B cell (primary cell): ENCODE data around the gene PSRC1. TPM values are rescaled to one million over a fixed set of nuclear protein-coding genes. Genes with fewer than 3 reads are reported as not detected.

Experiments used
- ATAC-seq: fragments of 200-7000 bp; cut with Tn5 transposase; one replicate; pipeline ENCODE4 v1.10.0; 2021; ENCODE audit warnings: low read depth, mild to moderate bottlenecking, moderate number of reproducible peaks, moderate library complexity
- CTCF ChIA-PET: fragments of 350-600 bp; sonication (Branson Sonifier 250); formaldehyde crosslinking; loops from one replicate; lab custom pipeline; 2021; ENCODE audit warnings: antibody characterized with exemption, inconsistent platforms; lab: Charles Lee
- POLR2A ChIA-PET: fragments of 350-600 bp; sonication (Branson Sonifier 250); formaldehyde crosslinking; loops from one replicate; lab custom pipeline; 2021; ENCODE audit warnings: antibody characterized with exemption; lab: Charles Lee
- DNase-seq: peaks from one replicate; pipeline ENCODE4 v3.0.0; 2013
- H2AFZ ChIP-seq: 2 replicates; pipeline ENCODE4 v1.6.1; 2012; ENCODE audit warnings: mild to moderate bottlenecking, low read depth, low read length; ENCODE audit not compliant: insufficient read depth, poor library complexity, severe bottlenecking
- H3K27ac ChIP-seq, 2 donors: 1 replicate in 1 of 2; 2 replicates in 1 of 2; pipeline ENCODE4 v1.5.1; 2012 to 2013; ENCODE audit warnings: low read length in 2 of 2, mild to moderate bottlenecking in 2 of 2, moderate library complexity in 1 of 2
- H3K27me3 ChIP-seq, 4 experiments: fragments of 200-600 bp in 1 of 4; sonication (generic) in 1 of 4; replicated peaks in 1 of 4; 1 replicate in 2 of 4; 2 replicates in 2 of 4; pipeline versions ENCODE4 v1.6.1 to v1.7.0; 2013 to 2016; ENCODE audit warnings: low read length in 3 of 4, mild to moderate bottlenecking in 2 of 4, mixed read lengths in 1 of 4, moderate library complexity in 1 of 4; ENCODE audit not compliant: insufficient read depth in 4 of 4, control insufficient read depth in 3 of 4; ENCODE audit errors: control extremely low read depth in 1 of 4
- H3K36me3 ChIP-seq, 2 experiments: replicated peaks in 1 of 2; 1 replicate in 1 of 2; 2 replicates in 1 of 2; pipeline versions ENCODE4 v1.6.1 to v1.7.1; 2013; ENCODE audit warnings: low read length in 1 of 2; ENCODE audit not compliant: insufficient read depth in 2 of 2, control insufficient read depth in 1 of 2; ENCODE audit errors: control extremely low read depth in 1 of 2, extremely low read depth in 1 of 2
- H3K4me1 ChIP-seq, 2 donors: fragments of 200-600 bp in 1 of 2; sonication (generic) in 1 of 2; 1 replicate in 1 of 2; 2 replicates in 1 of 2; pipeline versions ENCODE4 v1.5.1 to v1.6.1; 2013 to 2017; ENCODE audit warnings: low read length in 2 of 2; ENCODE audit not compliant: control insufficient read depth in 2 of 2, insufficient read depth in 2 of 2
- H3K4me2 ChIP-seq: replicated peaks from 2 replicates; pipeline ENCODE3; 2012; ENCODE audit warnings: mild to moderate bottlenecking, low read depth, low read length; ENCODE audit not compliant: poor library complexity, severe bottlenecking
- H3K4me3 ChIP-seq, 5 experiments: fragments of 200-600 bp in 1 of 5; sonication (generic) in 1 of 5; 1 replicate in 3 of 5; 2 replicates in 2 of 5; pipeline versions ENCODE4 v1.5.1 to v1.7.0; 2011 to 2016; ENCODE audit warnings: low read length in 4 of 5, mild to moderate bottlenecking in 4 of 5, low read depth in 2 of 5, control low read depth in 1 of 5, moderate library complexity in 1 of 5; ENCODE audit not compliant: insufficient read depth in 1 of 5; ENCODE audit errors: control extremely low read depth in 1 of 5, extremely low read depth in 1 of 5
- H3K79me2 ChIP-seq: fragments of 200-600 bp; sonication (generic); one replicate; pipeline ENCODE4 v1.6.0; 2016; ENCODE audit warnings: low read length; ENCODE audit not compliant: control insufficient read depth, insufficient read depth
- H3K9ac ChIP-seq: fragments of 200-600 bp; sonication (generic); 2 replicates; pipeline ENCODE4 v1.6.1; 2017; ENCODE audit warnings: mild to moderate bottlenecking, low read length, moderate library complexity
- H3K9me3 ChIP-seq, 3 donors: one replicate each; pipeline versions ENCODE4 v1.6.1 to v1.7.1; 2013; ENCODE audit warnings: low read length in 2 of 3; ENCODE audit not compliant: control insufficient read depth in 2 of 3, insufficient read depth in 1 of 3; ENCODE audit errors: control extremely low read depth in 1 of 3
- H4K20me1 ChIP-seq: 2 replicates; pipeline ENCODE4 v1.6.0; 2012; ENCODE audit warnings: mild to moderate bottlenecking, low read length; ENCODE audit not compliant: insufficient read depth, control insufficient read depth, poor library complexity, severe bottlenecking
- H3K27ac Mint-ChIP-seq: one replicate; pipeline ENCODE4 v1.8.0; 2021; ENCODE audit warnings: mixed read lengths
- H3K27me3 Mint-ChIP-seq: one replicate; pipeline ENCODE4 v1.8.0; 2021; ENCODE audit warnings: mixed read lengths
- H3K4me1 Mint-ChIP-seq: one replicate; pipeline ENCODE4 v1.8.0; 2021; ENCODE audit warnings: mixed read lengths
- H3K4me3 Mint-ChIP-seq: one replicate; pipeline ENCODE4 v1.8.0; 2021; ENCODE audit warnings: mixed read lengths
- H3K9me3 Mint-ChIP-seq: one replicate; pipeline ENCODE4 v1.8.0; 2022; ENCODE audit warnings: mixed read lengths; ENCODE audit not compliant: insufficient read depth
- EZH2 ChIP-seq: IDR thresholded peaks from 2 replicates; pipeline ENCODE4 v1.6.1; 2012; ENCODE audit warnings: borderline replicate concordance, low read depth, mild to moderate bottlenecking, moderate library complexity, low read length; ENCODE audit not compliant: insufficient read depth, poor library complexity, severe bottlenecking
- WGBS: methylation state at CpG from one replicate; pipeline ENCODE4 v1.1.5; 2013; ENCODE audit warnings: missing lambda C conversion rate; ENCODE audit not compliant: insufficient coverage; 5-methylcytosine and 5-hydroxymethylcytosine counted together
- intact Hi-C: fragments of 100-400 bp; cut with micrococcal nuclease; formaldehyde crosslinking; loops from one replicate; pipeline ENCODE4 v1.10.0; 2022
- polyA plus RNA-seq: library from polyadenylated mRNA; depleted of rRNA; stranded (reverse); fragments of >200 nt; gene quantifications from 2 replicates; pipeline ENCODE4 v1.2.3, GENCODE V29; 2012
- total RNA-seq, 2 donors: library from RNA; stranded (reverse); fragments of 120-200 nt in 1 of 2; gene quantifications; 1 replicate in 1 of 2; 2 replicates in 1 of 2; pipeline versions ENCODE4 v1.2.3 to v1.2.4, GENCODE V29; 2013 to 2022
- TF ChIP-seq, protein P1 (sequence below): fragments of 200-600 bp; IDR thresholded peaks from one replicate; pipeline ENCODE4 v1.8.0; 2022; ENCODE audit warnings: antibody characterized with exemption, mild to moderate bottlenecking

The PSRC1 gene
- total and polyA plus RNA-seq, 2 donors (not counting 1 experiment from before 2014, with no cell fraction given) = 0.25 TPM; not detected in 1

DNA sequence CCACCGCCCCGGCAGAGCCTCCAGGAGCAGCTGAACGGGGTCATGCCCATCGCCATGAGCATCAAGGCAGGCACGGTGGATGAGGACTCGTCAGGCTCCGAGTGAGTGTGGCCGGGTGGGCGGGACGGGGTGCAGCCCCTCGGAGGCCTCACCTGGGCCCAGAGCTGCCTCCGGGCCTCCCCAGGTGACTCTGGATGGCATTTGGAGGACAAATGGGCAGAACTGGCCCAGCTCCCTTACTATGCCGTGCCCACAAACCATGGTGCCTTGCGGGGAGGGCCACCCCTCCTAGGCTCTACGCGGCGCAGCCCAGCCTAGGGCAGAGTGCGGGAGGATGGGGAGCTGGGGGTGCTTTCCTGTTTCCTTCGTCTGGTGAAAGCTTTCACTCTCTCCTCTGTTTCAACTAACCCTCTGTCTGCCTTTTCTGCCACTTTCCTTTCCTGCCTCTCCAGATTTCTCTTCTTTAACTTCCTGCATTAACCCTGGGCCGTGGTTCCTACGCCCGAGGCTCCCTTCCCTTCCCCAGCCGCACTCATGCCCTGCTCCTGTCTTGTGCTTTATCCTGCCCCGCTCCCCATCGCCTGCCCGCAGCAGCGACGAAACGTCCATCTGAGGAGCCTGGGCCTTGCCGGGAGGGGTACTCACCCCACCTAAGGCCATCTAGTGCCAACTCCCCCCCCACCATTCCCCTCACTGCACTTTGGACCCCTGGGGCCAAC is 9.2 kb downstream of the PSRC1 start:
- H3K27me3 ChIP-seq = peaks cover 0 to 4% (median 0%) of the 10 kb centered on the region in 4 experiments
- H2AFZ ChIP-seq = no peak overlapping the region
- peaks cover 0 to 5% of the 10 kb centered on the region in 2 donors for H3K4me1 ChIP-seq
- 69% methylated on average over 22 of the region's 30 CpGs for WGBS
- H3K79me2 ChIP-seq = no peaks in the 10 kb centered on the region
- H3K27ac Mint-ChIP-seq = no peak overlapping the region
- no peaks in the 10 kb centered on the region for H3K27me3 Mint-ChIP-seq
- no peaks in the 10 kb centered on the region for H3K4me1 Mint-ChIP-seq
- no peak overlapping the region for H3K4me3 ChIP-seq
- no peak overlapping the region for H3K4me3 Mint-ChIP-seq
- no peaks in the 10 kb centered on the region for H3K36me3 ChIP-seq
- CTCF ChIA-PET = interaction anchor here (0.9 kb wide), 1 partner anchor 9 kb away, joined by 3 read pairs; the partner anchor contains the start of gene PSRC1
- POLR2A ChIA-PET = no interaction called here
- no peaks in the 10 kb centered on the region for H4K20me1 ChIP-seq
- intact Hi-C loops = no loop called here
- ATAC-seq (no peak), DNase-seq (no peak)
- H3K9me3 ChIP-seq = no peaks in the 10 kb centered on the region
- H3K27ac ChIP-seq = no peak overlapping the region
- no peaks in the 10 kb centered on the region for H3K9me3 Mint-ChIP-seq
- no peak overlapping the region for H3K4me2 ChIP-seq
- H3K9ac ChIP-seq = no peak overlapping the region
- TF ChIP-seq, protein P1, sequence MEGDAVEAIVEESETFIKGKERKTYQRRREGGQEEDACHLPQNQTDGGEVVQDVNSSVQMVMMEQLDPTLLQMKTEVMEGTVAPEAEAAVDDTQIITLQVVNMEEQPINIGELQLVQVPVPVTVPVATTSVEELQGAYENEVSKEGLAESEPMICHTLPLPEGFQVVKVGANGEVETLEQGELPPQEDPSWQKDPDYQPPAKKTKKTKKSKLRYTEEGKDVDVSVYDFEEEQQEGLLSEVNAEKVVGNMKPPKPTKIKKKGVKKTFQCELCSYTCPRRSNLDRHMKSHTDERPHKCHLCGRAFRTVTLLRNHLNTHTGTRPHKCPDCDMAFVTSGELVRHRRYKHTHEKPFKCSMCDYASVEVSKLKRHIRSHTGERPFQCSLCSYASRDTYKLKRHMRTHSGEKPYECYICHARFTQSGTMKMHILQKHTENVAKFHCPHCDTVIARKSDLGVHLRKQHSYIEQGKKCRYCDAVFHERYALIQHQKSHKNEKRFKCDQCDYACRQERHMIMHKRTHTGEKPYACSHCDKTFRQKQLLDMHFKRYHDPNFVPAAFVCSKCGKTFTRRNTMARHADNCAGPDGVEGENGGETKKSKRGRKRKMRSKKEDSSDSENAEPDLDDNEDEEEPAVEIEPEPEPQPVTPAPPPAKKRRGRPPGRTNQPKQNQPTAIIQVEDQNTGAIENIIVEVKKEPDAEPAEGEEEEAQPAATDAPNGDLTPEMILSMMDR = no peak
- TF ChIP-seq EZH2 = no peak

DNA sequence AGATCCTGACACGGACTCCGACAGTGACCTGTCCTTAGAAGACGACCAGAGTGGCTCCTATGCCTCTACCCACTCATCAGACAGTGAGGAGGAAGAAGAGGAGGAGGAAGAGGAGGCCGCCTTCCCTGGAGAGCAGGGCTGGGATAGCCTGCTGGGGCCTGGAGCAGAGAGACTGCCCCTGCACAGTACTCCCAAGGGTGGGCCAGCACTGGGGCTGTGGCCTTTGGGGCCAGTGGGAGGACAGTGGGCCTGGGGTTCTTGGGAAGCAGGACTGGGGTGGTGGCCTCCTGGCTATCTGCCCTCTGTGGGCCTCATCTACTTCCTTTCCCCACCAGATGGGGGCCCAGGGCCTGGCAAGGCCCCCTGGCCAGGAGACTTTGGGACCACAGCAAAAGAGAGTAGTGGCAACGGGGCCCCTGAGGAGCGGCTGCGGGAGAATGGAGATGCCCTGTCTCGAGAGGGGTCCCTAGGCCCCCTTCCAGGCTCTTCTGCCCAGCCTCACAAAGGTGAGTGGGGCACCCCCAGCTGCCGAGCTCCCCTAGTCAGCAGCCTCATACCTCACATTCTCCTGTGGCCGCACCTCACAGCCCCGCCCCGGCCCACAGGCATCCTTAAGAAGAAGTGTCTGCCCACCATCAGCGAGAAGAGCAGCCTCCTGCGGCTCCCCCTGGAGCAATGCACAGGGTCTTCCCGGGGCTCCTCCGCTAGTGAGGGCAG is 10.0 kb downstream of the PSRC1 start:
- intact Hi-C loops = no loop called here
- Histone ChIP-seq H3K9ac (no peak overlapping the region), H3K79me2 (no peaks in the 10 kb centered on the region), H3K4me3 (no peak overlapping the region), H3K27ac (no peak overlapping the region), H3K36me3 (no peaks in the 10 kb centered on the region), H3K9me3 (no peaks in the 10 kb centered on the region), H2AFZ (no peak overlapping the region), H3K4me1 (peaks cover 0 to 5% of the 10 kb centered on the region in 2 donors), H3K4me2 (no peak overlapping the region), H4K20me1 (no peaks in the 10 kb centered on the region), H3K27me3 (peaks cover 0 to 4% (median 0%) of the 10 kb centered on the region in 4 experiments)
- CTCF ChIA-PET = interaction anchor here (0.9 kb wide), 1 partner anchor 10 kb away, joined by 3 read pairs; the partner anchor contains the start of gene PSRC1
- POLR2A ChIA-PET = no interaction called here
- H3K9me3 Mint-ChIP-seq = no peaks in the 10 kb centered on the region
- H3K27ac Mint-ChIP-seq = no peak overlapping the region
- DNase-seq (no peak), ATAC-seq (no peak)
- no peaks in the 10 kb centered on the region for H3K27me3 Mint-ChIP-seq
- TF ChIP-seq, protein P1 = no peak
- no peak for TF ChIP-seq EZH2
- no peak overlapping the region for H3K4me3 Mint-ChIP-seq
- 95% methylated on average over 12 of the region's 16 CpGs for WGBS
- H3K4me1 Mint-ChIP-seq = no peaks in the 10 kb centered on the region
